ENCODE results near the gene TMEM98. TPM values are rescaled to one million over a fixed set of nuclear protein-coding genes. Genes with fewer than 3 reads are reported as not detected.

The TMEM98 gene
- 102 and 280 TPM in 2 replicates for total RNA-seq

GRCh38 chr17:32927724-32928585, at the start of gene TMEM98:
Gene TMEM98 (plus strand): TSS chr17:32928153. CDS start chr17:32931529, 3,376 bp downstream.

Other genes with a start within 250 kb of the TMEM98 start
- 6.1 and 7.1 TPM in 2 replicates for gene MYO1D, start 51.0 kb upstream of the TMEM98 start, total RNA-seq
- not detected in 2 replicates for gene SPACA3, start 63.7 kb downstream of the TMEM98 start, total RNA-seq